GM18502 (cell line): ENCODE measurements around the gene ABCB9.
"Not testable (repeated sequence)": the region's sequence is repeated elsewhere in the genome, so short reads cannot be mapped to it uniquely, and the experiment has no call there.

ENCODE experiments used
- ATAC-seq: cut with Tn5 transposase; IDR thresholded peaks from one replicate; pipeline ENCODE4 v1.9.1; 2021; ENCODE audit warnings: mild to moderate bottlenecking; ENCODE audit not compliant: unreplicated experiment, poor library complexity

Gene ABCB9

DNA sequence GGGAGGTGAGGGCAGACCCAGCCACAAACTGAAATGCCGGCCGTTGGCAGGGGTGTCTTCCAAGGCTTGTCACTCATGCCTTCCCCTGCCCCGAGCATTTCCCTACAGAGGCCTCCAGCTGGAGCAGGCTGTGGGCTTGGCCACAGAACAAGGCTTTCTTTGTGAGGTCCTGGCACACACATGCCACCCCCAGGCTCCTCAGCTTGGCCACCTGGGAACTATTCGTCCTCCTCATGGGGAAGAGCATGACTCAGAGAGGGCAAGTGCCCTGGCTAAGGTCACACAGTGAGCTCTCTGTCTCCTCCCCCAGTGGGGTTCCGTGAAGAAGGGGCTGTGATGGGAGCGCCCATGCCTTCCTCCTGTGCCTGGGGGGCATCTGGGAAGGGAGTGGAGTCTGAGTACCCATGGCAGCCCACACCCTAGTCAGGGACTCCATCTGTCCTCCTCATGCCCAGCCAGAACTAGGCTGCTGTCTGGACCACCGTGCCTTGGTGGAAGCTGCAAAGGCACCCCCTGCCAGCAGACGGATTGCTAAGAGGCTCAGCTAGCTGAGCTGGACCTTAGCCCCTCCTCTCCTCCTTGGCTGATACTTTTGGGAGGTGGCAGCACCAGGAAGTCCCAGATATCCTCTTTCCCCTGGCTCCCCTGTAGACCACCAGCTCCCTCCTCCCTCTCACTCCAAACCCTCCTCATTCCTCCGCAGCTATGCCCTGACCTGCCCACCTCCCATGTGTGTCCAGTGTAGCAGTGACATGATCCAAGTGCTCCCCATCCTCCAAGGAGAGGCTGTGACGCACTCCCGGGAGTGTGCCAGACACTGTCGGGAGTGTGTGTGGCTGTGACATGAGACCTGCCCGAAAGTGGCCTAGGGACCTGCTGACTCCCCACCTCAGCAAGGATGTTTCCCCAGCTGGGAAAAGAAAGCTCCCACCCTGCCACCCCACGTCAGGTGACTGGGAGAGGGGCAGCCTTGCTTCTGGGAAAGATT is 21.4 kb downstream of the ABCB9 start:
- ATAC-seq: no peak

DNA sequence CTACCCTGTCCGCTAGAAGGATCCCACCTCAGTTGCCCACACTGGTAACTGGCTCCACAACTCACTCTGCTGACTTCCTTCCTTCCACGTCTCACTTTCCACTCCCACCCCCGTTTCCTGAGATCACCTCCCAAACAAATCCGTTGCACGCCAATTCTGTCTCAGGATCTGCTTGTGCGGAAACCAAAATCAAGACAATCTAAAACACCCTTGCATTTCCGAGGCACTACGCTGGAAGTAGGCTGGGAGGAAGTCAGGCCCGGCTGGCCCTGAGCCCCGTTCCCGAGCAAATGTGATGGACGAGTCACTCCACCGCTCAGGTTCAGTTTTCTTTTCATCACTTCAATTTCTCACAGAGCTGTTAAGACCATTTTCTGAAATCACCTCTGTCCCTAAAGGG is 23.1 kb downstream of the ABCB9 start:
- no peak for ATAC-seq

DNA sequence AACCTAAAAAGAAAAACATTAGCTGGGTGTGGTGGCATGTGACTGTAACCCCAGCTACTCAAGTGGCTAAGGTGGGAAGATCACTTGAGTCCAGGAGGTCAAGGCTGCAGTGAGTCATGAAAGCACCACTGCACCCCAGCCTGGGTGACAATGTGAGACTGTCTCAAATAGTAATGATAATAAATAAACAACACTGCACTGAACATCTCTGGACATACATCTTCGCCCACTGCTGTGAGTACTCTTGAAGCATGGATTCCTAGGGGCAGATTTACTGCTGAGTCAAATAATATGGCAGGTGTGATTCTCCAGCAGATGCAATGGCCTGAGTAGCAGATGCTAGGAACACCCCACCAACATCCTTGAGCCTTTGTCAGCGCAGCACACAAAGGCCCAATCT is 23.6 kb downstream of the ABCB9 start:
- no peak for ATAC-seq

DNA sequence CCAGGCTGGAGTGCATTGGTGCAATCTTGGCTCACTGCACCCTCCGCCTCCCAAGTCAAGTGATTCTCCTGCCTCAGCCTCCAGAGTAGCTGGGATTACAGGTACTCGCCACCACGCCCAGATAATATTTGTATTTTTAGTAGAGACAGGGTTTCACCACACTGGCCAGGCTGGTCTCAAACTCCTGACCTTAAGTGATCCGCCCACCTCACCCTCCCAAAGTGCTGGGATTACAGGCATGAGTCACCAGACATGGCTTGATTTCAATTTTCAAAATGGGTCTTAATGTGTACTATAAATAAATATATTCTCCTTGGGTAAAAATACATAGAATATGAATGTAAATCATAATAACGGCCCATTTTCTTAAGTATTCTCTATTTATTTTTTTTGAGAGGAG is 24.9 kb downstream of the ABCB9 start:
- ATAC-seq: not testable (repeated sequence)

DNA sequence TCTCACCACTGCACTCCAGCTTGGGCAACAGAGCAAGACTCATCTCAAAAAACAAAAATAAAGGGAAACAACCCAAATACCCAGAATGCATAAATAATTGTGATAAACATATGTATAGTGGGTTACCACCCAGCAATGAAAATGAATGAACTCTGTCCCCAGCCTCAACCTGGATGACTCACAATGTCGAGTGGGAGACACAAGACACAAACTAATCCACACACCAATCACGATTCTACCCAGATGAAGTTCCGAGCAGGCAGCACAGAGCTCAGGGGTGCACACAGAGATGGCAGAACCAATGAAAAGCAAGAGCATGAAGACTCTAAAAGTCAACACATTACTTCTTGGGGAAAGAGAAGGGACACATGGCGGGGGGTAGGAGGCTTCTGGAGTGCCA is 27.1 kb downstream of the ABCB9 start:
- no peak for ATAC-seq

DNA sequence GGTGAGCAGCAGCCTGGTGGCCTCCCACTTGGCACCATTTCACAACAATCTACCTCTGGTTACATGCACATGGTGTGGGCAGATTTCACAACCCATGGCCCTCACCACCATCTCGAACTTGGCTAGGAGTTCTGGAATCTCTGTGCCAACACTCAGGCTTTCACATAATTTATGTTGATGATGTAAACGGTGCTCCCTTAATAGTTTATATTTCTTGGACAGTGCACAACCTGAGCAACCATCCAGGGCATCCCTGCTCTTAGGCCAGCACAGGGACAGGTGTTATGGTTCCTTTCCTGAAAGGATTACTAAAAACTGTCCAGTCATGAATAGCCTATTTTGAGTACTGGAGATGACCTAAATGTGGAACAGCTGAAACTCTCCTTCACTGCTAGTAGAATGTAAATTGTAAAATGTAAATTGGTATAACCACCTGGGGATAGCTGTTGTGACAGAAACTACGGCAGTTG is 28.6 kb downstream of the ABCB9 start:
- no peak for ATAC-seq

DNA sequence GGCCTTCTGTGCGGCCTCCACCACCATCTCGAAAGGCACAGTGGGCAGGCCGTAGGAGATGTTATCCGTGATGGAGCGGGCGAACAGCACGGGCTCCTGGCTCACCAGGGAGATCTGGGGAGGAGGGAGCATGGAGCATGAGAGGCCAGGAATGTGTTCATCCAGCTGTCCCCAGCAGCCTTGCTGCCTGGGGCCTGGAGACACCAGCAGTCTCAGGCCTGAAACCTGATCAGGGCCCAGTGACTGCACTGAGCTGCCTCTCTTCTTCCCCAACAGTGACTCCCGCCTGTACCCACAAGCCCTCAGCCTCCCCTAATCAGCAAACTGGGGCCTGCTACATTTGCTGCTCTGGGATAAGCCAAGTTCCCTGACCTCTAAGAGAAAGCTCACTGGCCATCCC is 30.9 kb downstream of the ABCB9 start:
- ATAC-seq: no peak

DNA sequence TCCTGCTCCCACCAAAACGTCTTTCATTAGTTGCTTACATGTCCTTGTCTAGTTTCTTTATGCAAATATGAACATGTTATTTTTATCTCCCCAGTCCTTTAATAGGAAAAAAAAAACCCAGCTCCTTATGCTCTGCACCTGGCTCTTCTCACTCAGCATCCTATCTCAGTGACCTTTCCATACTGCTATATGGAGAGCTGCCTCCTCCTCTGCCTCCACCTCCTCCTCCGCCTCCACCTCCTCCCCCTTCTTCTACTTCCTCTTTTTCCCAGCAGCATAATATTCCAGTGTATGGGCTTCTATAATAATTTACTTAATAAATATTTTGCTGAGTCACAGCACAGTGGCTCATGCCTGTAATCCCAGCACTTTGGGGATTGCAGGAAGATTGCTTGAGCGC is 31.5 kb downstream of the ABCB9 start:
- ATAC-seq: peak; percentile 52

DNA sequence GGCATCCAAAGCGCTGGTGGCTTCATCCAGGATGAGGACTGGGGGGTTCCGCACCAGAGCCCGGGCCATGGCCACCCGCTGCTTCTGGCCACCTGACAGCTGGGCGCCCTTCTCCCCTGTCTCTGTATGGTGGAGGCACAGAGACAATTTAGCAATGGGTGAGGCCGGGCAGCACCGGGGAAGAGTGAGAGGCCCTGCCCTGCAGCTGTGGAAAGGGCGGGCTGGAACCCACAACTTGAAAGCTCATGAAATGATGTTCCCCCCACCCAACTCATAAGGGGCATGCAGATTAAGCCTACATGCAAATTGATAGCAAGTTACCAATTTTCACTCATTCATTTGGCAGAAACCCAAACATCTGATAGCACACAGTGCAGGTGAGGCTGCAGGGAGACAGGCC is 34.1 kb downstream of the ABCB9 start:
- ATAC-seq: no peak

DNA sequence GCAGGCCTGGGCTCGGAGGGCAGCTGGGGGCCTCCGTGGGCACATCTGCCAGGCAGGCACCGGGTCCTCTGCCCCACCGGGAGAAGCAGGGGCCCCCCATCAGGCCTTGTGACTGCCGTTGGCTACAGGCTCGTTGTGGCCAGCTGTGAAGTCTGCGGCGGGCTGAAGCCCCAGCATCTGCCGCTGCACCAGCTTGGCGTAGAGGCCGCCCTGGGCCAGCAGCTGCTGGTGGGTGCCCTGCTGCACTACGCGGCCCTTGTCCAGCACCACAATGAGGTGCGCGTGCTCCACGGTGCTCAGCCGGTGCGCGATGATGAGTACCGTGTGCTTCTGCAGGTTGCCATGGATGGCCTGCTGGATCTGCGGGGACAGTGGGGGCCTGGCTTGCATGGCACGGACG is 36.5 kb downstream of the ABCB9 start:
- ATAC-seq: no peak

DNA sequence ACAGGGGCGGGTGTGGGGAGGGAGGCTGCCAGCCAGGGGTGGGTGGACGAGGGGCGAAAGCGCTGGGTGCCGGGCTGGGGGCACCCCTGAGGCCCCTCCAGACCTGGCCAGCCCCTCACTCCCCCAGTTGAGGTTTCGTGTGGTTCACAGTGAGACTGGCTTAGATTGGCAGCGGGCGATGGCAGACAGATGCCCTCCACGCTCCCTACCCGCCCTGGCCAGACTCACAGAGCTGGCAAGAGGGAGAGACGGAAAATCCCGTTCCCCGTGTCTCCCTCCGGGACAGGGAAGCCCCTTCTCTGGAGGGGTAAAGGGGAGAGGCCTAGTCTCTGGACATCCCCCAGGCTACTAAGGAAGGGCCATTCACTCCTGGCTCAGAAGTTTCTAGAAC is 37.1 kb downstream of the ABCB9 start:
- ATAC-seq: no peak

DNA sequence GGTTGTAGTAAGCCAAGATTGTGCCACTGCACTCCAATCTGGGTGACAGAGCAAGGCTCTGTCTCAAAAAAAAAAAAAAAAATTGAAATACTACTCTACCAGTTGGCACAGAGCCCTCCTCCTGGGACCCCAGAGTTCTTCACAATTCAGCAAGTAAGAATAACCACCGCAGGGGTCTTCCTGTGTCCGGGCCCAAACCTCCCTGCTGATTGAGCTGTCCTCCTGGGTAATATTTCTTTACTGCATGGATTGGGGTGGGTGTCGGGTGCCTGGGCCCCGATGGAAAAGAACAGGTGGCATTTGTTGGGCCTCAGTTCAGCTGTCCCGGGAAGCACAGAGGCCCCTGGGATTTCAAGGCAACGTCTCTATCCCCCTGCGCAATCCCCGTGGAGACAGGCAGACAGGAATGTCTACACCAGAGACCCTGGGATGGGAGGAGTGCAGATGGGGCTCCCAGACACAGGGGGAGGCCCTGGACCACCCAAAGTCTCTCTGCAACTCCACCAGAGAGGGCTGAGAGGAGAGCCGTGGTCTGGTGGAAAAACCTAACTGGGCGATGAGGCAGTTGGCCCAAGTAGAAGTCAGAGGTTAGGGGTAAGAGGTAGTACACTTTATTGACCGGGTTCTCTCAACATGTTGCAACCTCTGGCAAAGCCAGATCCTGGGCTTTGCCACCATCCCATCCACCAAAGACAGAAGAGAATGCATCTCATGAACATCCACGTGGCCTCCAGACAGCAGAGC is 37.7 kb downstream of the ABCB9 start:
- no peak for ATAC-seq

DNA sequence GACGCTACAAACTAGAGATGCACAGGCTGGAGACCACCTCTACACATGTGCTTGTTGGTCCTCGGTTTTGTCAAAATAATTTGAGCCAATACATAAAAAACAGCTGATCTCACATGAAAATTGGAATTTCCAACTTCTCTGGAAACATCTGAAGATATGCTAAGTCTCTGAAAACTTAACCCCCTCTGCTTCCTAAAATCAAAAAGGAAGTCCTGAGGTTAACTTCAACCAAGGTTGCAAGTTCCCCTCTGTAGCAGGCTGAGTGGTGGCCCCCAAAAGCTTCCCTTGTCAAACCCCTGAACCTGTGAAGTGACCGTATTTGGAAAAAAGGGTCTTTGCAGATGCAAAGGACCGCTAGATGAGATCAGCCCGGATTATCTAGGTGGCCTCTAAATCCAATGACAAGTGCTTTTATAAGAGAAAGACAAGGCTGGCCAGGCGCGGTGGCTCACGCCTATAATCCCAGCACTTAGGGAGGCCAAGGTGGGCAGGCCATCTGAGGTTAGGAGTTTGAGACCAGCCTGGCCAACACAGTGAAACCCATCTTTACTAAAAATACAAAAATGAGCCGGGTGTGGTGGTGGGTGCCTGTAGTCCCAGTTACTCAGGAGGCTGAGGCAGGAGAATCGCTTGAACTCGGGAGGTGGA is 38.4 kb downstream of the ABCB9 start:
- ATAC-seq: no peak

DNA sequence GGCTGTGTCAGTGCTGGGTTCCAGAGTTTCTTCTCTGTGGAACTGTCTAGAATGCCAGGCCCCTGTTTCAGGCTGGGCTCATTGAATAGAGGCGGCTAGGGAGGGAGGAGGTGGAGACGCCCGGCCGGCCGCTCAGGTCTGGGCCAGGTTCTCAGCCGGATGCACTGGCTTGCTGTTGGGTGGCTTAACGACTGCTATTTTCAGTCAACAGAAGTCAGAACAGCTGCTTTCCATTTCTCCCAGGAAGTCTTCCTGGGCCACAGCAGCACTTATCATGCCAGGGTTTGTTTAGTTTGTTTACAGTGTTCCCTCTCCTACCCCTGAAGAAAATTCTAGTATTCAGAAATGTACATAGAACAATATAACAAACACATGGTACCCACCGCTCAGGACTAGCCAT is 44.3 kb downstream of the ABCB9 start:
- ATAC-seq: no peak

DNA sequence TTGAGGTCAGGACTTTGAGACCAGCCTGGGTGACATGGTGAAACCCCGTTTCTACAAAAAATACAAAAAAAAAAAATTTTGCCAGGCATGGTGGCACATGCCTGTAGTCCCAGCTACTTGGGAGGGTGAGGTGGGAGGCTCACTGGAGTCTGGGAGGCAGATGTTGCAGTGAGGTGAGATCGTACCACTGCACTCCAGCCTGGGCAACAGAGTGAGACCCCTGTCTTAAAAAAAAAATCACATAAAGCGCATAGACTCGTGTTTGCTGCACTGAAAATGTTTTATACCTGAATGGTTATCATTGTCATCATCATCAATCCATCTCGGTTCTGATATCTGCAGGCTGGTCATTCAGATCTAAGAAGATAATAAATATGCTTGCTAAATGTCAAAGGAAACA is 45.6 kb downstream of the ABCB9 start:
- ATAC-seq: no peak

DNA sequence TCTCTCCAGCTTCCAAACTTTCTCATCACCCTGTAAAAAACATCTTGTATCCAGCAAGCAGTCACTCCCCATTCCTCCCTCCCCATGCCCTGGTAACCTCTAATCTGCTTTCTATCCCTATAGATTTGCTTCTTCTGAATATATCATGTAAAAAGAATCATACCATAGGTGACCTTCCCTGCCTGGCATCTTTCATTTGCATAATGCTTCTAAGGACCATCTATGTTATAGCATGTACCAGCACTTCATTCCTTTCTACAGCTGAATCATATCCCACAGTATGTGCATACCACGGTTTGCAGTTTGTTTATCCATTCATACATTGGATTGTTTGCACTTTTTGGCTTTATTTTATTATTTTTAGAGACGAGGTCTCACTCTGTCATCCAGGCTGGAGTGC is 47.4 kb downstream of the ABCB9 start:
- ATAC-seq: no peak

DNA sequence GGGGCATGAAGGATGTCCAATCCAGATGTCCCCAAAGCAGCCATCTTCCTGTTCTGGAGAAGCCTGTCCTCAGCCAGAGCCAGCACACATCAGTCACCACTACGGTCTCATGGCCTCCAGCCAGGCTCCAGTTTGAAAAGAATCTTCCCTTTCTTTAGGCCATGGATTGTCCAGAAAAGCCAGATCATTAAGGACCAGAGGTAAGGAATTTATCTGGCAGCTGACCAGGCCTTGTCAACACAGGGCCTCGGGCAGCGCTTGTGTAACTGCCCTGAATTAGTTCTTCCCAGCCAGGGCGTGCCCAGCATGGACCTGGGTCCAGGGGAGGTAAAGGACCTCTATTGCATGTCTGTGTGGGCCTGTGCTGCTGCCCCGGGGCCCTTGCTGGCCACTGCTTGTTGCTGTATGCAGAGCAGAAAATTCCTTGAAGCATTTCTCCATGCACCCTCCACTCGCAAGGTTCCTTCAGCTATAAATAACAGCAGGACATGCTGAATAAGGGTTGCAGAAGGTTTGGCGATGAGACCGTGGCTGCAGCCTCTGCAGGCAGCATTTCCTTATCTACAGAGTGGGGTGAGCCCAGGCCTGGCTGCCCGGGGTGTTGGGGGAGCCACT is 48.6 kb downstream of the ABCB9 start:
- no peak for ATAC-seq

DNA sequence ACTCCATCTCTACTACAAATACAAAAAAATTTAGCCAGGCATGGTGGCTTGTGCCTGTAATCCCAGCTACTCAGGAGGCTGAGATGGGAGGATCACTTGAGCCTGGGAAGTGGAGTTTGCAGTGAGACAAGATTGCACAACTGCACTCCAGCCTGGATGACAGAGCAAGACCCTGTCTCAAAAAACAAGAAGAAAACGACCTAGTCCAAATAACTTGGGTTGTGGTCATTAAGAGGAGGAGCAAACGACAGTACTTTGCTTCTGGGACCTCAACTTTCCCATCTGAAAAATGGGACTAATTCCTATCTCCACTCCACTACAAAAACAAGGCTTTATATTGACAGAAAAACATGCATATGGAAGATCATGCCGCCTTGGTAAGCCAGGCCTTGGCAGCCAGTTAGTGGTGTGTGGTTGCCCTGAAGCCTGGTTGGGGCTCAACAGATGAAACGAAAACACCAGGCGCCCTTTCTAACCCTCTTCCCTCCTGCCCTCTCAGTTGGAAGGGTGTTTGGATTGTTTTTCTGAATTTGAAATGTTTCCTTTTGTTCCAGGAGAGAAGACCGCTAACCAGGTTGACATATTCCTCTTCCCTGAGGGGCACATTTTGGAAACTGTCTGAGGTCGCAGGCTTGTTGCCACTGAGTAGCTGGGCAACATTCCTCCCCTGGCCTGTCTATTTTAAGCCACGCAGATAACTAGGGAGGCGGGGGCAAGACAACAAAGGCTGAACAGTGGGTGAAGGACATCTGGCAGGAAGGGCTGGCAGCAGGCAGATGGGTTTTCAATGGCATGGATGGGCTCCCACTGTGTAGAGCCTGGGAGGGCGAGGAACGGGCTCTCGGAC is 56.6 kb downstream of the ABCB9 start:
- no peak for ATAC-seq

DNA sequence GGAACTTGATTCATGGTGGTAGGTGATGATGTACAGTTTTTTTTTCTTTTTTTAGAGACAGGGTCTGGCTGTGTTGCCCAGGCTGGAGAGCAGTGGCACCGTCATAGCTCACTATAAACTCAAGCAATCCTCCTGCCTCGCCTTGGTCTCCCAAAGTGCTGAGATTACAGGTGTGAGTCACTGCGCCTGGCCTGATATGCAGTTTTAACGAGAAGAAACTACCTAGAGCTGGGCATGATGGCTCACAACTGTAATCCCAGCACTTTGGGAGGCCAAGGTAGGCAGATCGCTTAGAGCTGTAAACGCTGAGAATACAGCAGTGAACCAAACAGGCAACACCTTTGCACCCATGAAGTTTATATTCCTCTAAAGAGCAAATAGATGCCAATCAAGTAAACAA is 57.3 kb downstream of the ABCB9 start:
- ATAC-seq: no peak

DNA sequence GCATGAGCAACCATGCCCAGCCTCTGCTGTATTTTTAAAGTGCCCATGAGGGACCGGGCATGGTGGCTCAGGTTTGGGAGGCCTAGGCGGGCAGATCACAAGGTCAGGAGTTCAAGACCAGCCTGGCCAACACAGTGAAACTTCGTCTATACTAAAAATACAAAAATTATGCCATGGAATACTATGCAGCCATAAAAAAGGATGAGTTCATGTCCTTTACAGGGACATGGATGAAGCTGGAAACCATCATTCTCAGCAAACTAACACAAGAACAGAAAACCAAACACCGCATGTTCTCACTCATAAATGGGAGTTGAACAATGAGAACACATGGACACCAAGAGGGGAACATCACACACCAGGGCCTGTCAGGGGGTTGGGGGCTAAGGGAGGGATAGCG is 61.0 kb downstream of the ABCB9 start:
- not testable (repeated sequence) for ATAC-seq
